ENCODE results near the gene IRF5.

DNA sequence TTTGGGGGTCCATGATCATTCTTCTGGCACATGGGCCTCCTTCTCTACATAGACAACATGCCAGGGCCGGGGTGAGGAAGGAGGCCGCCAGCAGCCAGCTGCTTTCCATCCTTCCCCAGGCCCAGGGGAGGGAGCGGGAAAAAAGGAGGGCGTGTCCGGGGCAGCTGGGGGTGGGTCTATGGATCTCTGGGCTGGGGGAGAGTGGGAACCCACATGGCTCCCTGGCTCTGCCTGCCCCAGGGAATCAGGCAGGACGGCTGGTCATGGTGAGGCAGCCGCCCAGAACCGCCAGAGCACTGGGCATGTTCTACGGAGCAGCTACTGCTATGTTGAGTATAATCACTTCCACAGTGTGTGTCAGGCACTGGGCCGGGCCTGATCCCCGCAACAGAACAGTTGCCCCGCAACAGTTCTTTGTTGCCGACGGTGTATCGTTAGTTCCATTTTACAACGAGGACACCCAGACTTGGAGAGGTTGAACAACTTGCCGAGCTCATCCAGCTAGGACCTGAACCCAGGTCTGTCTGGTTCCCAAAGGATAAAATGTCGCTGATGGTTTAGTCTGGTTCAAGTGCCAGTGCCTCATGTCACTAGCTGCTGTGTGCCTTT lies 6.4 kb upstream of the IRF5 start:
- TF ChIP-seq, protein P1, sequence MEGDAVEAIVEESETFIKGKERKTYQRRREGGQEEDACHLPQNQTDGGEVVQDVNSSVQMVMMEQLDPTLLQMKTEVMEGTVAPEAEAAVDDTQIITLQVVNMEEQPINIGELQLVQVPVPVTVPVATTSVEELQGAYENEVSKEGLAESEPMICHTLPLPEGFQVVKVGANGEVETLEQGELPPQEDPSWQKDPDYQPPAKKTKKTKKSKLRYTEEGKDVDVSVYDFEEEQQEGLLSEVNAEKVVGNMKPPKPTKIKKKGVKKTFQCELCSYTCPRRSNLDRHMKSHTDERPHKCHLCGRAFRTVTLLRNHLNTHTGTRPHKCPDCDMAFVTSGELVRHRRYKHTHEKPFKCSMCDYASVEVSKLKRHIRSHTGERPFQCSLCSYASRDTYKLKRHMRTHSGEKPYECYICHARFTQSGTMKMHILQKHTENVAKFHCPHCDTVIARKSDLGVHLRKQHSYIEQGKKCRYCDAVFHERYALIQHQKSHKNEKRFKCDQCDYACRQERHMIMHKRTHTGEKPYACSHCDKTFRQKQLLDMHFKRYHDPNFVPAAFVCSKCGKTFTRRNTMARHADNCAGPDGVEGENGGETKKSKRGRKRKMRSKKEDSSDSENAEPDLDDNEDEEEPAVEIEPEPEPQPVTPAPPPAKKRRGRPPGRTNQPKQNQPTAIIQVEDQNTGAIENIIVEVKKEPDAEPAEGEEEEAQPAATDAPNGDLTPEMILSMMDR (IDR thresholded peaks at IDR 0.05) = no peak
- TF ChIP-seq EP300 (IDR thresholded peaks at IDR 0.05) = no peak
- TF ChIP-seq POLR2AphosphoS5 (IDR thresholded peaks at IDR 0.05) = no peak
- TF ChIP-seq POLR2A (IDR thresholded peaks at IDR 0.05) = no peak

All from suprapubic skin (tissue), 4 donors.